DMS53 treated with DMSO at 0.1 percent for 48 hours (cell line): ENCODE results near the gene CHN1.

Experiments used
- DNase-seq: peaks from one replicate; lab custom pipeline; 2025; ENCODE audit not compliant: unreplicated experiment; lab: John Stamatoyannopoulos, UW

The CHN1 gene

GRCh38 chr2:174771631-174772471, 233.3 kb downstream of the CHN1 start:
- DNase-seq: peak; percentile 75

- DNase-seq: no peak
Observed at GRCh38 chr2:174771136-174771535, 234.0 kb downstream of the CHN1 start.

GRCh38 chr2:174768557-174768956, 236.6 kb downstream of the CHN1 start:
- DNase-seq: no peak

GRCh38 chr2:174766271-174766670, 238.9 kb downstream of the CHN1 start:
- no peak for DNase-seq

GRCh38 chr2:174765576-174765975, 239.6 kb downstream of the CHN1 start:
- DNase-seq: no peak

- DNase-seq: peak; percentile 61
Observed at GRCh38 chr2:174764280-174765255, 240.6 kb downstream of the CHN1 start, which contains the start of gene CHRNA1. Gene CHRNA1, minus strand, starts transcription at chr2:174764472. Its CDS starts 78 bp downstream, at chr2:174764394.

GRCh38 chr2:174763780-174764179, 241.4 kb downstream of the CHN1 start:
- DNase-seq: no peak

GRCh38 chr2:174762464-174762863, 242.7 kb downstream of the CHN1 start:
- no peak for DNase-seq

- DNase-seq: no peak
Observed at GRCh38 chr2:174761837-174762236, 243.3 kb downstream of the CHN1 start.

- no peak for DNase-seq
Observed at GRCh38 chr2:174760845-174761473, 244.2 kb downstream of the CHN1 start.

- no peak for DNase-seq
Observed at GRCh38 chr2:174759381-174760065, 245.7 kb downstream of the CHN1 start.

- no peak for DNase-seq
Observed at GRCh38 chr2:174756743-174757142, 248.4 kb downstream of the CHN1 start.

GRCh38 chr2:174753038-174753633, 252.0 kb downstream of the CHN1 start:
- no peak for DNase-seq

GRCh38 chr2:174752403-174753037, 252.7 kb downstream of the CHN1 start:
- DNase-seq: no peak

GRCh38 chr2:174750923-174751441, 254.2 kb downstream of the CHN1 start:
- no peak for DNase-seq

GRCh38 chr2:174749793-174750192, 255.4 kb downstream of the CHN1 start:
- DNase-seq: no peak

GRCh38 chr2:174748948-174749347, 256.2 kb downstream of the CHN1 start:
- DNase-seq: peak; percentile 61
